Rectal smooth muscle tissue (tissue), 1 donor: Measurements from ENCODE around the gene LFNG.

Experiments
- H3K27ac ChIP-seq: one replicate; pipeline ENCODE4 v1.7.0; 2013; ENCODE audit warnings: low read depth, low read length, inconsistent platforms
- H3K27me3 ChIP-seq: one replicate; pipeline ENCODE4 v1.7.0; 2013; ENCODE audit warnings: low read length; ENCODE audit not compliant: control insufficient read depth, insufficient read depth
- H3K36me3 ChIP-seq: one replicate; pipeline ENCODE4 v1.7.0; 2013; ENCODE audit warnings: low read length; ENCODE audit not compliant: control insufficient read depth, insufficient read depth
- H3K4me1 ChIP-seq: one replicate; pipeline ENCODE4 v1.7.0; 2013; ENCODE audit warnings: low read length; ENCODE audit not compliant: control insufficient read depth, insufficient read depth
- H3K4me3 ChIP-seq: one replicate; pipeline ENCODE4 v1.7.0; 2013; ENCODE audit warnings: low read length
- H3K9ac ChIP-seq: one replicate; pipeline ENCODE4 v1.7.0; 2013; ENCODE audit warnings: low read length

Gene LFNG, protein sequence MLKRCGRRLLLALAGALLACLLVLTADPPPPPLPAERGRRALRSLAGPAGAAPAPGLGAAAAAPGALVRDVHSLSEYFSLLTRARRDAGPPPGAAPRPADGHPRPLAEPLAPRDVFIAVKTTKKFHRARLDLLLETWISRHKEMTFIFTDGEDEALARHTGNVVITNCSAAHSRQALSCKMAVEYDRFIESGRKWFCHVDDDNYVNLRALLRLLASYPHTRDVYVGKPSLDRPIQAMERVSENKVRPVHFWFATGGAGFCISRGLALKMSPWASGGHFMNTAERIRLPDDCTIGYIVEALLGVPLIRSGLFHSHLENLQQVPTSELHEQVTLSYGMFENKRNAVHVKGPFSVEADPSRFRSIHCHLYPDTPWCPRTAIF

DNA sequence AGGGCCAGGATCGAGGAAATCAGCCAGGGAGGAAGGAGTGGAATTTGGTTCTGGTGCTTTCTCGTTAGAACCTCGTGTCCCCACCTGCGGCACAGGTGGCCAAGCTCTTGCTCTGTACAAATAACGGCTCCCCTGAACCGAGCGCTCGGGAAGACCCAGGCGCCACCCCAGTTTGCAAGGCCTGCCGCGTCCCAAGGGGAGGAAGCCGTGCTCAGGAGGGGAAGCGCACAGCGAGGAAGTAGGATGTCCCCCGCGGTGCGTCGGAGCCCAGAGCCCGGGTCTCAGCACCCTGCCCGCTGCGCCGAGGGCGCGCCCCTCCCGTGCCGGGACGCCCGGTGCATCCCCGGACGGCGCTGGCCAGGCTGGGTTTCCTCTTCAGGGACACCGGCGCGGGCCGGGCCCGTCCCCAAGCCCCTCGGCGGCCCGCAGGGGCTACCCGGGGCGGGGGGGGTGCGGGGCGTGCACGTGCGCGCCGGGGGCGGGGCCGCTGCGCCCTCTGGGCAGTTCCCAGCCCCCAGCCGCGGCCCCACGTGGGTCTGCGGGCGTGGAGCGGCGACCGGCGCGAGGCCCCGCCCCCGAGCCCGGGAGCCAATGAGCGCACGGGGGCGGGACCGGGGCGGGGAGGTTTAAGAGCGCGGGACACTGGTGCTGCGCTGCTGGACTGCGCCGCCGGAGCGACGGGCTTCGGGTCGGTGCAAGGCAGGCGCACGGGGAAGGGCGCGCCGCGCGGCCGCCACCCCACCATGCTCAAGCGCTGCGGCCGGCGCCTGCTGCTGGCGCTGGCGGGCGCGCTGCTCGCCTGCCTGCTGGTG lies at the start of gene LFNG:
Gene LFNG (plus strand): TSS at position 656 of the 812 bp plus-strand sequence. CDS start 88 bp downstream, at position 744.
- H3K36me3 ChIP-seq = no peaks in the 10 kb centered on the region
- peaks cover 4% of the 10 kb centered on the region for H3K4me1 ChIP-seq
- H3K4me3 ChIP-seq = peak within 1 kb of the TSS; percentile 81
- no peak within 1 kb of the TSS for H3K9ac ChIP-seq
- no peak within 1 kb of the TSS for H3K27ac ChIP-seq
- peaks cover 21% of the 10 kb centered on the region for H3K27me3 ChIP-seq

DNA sequence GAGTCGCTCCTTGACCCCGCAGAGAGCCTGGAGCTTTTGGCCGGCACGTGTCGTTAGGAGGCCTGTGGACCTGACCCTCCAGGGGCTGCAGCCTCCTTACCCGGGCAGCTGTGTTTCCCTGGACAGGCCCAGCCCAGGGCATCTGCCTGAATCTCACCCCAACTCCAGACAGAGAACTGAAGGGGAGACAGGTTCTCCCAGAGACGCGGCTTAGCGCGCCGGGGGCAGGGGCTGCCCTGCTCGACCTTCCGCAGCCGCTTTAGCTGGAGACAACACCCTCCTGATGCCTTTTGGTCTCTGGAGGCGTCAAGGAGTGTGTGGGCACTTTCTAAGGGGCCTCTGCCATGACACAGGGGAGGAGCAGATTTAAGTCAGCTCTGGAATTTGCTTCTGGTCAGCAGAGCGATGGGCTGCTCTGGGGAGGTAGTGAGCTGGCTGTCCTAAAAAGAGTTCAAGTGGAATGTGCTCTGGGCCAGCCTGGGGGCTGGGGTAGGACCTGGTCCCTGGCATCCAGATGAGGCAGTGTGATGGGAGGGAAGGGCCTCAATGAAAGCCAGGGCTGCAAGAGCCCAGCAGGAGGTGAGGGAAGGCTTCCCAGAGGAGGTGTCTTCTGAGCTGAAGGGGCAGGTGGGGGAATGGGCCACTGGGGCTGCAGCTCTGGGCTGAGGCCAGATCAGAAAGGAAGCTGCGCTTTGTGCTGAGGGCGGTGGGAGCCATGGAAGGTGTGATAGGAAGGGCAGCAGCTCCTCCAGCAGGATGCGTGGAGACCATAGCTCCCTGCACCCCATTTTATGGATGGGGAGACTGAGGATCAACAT lies 49.2 kb upstream of the LFNG start:
- H3K4me3 ChIP-seq = no peak overlapping the region
- H3K4me1 ChIP-seq = no peaks in the 10 kb centered on the region
- no peak overlapping the region for H3K27ac ChIP-seq
- peaks cover 4% of the 10 kb centered on the region for H3K27me3 ChIP-seq
- H3K9ac ChIP-seq = no peak overlapping the region
- no peaks in the 10 kb centered on the region for H3K36me3 ChIP-seq

DNA sequence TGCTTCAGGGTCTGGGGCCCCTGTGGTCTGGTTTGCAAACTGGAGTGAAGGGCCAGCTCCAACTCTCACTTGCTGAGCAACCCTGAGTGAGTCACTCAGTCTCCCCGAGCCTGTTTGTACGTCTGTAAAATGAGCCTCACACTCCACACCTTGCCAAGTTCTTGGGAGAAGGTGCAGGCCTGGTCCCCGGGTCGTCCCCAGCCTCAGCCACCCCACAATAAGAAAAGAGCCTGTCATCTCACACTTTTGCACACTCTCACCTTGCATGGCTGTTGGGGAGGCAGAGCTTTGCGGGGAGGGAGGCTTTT lies 48.6 kb upstream of the LFNG start:
- Histone ChIP-seq H3K9ac (no peak overlapping the region), H3K36me3 (no peaks in the 10 kb centered on the region), H3K27ac (no peak overlapping the region), H3K27me3 (peaks cover 4% of the 10 kb centered on the region), H3K4me3 (no peak overlapping the region), H3K4me1 (no peaks in the 10 kb centered on the region)

DNA sequence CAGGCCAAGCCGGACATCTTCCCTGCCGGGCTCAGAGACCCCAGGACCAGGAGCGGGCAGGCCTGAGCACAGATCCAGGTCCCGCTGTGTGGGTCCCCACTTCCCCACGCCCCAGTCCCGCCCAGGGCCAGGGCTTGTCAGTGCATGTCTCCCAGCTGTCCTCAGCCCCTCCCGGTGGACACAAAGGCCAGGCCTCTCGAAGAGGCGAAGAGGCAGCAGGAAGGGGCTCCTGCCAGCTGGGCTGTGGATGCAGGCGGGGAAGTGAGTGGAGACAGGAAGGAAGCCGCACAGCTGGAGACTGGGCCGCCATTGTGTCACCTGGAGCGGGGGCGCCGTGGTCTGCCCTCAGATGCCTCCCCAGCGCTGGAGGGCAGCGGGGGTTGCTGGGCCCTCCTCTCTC lies 48.2 kb upstream of the LFNG start:
- Histone ChIP-seq H3K36me3 (no peaks in the 10 kb centered on the region), H3K27me3 (peaks cover 4% of the 10 kb centered on the region), H3K4me1 (no peaks in the 10 kb centered on the region), H3K4me3 (no peak overlapping the region), H3K27ac (no peak overlapping the region), H3K9ac (no peak overlapping the region)

DNA sequence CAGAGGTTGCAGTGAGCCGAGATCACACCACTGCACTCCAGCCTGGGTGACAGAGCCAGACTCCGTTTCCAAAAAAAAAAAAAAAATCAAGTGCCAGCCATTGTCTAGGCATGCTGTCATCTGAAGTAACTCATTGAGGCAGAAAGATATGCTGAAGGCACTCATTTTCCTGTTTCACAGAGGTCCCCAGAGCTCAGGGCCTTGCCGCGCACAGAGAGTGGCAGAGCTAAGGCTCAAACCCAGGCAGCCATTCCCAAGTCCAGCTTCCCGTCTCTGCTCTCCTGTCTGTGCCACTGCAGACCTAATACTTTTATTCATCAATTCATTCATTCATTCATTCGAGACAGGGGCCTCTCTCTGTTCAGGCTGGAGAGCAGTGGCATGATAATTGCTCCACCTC lies 46.8 kb upstream of the LFNG start:
- Histone ChIP-seq H3K36me3 (no peaks in the 10 kb centered on the region), H3K27me3 (peaks cover 4% of the 10 kb centered on the region), H3K4me3 (no peak overlapping the region), H3K27ac (no peak overlapping the region), H3K4me1 (no peaks in the 10 kb centered on the region), H3K9ac (no peak overlapping the region)

DNA sequence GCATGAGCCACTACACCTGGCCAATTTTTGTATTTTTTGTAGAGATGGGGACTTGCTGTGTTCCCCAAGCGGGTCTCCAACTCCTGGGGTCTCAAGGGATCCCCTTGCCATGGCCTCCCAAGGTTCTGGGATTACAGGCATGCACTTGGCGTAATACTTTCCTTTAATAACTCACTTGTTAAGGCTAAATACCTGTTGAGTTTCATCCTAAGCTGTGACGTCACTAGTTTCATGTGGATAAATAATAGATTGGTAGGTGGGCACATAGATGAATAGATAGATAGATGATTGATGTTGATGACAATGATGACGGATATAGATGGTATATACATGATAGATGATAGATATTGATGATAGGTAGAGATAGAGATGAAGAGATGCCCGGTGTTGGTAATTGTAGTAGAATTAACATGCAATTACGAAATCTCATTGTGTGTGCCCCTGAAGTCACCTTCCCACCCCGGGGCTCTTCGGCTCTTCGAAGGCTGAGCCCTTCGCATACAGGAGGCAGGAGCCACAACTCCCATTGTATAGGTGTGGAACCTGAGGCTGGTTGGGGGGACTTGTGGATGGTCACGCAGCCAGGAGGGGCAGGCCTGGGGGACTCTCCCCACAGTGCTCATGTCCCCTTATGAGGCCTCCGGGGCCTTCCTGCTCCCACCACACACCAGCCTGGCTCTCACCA lies 45.9 kb upstream of the LFNG start:
- no peak overlapping the region for H3K27ac ChIP-seq
- H3K27me3 ChIP-seq = peaks cover 4% of the 10 kb centered on the region
- H3K9ac ChIP-seq = no peak overlapping the region
- H3K4me1 ChIP-seq = peaks cover 2% of the 10 kb centered on the region
- no peaks in the 10 kb centered on the region for H3K36me3 ChIP-seq
- no peak overlapping the region for H3K4me3 ChIP-seq

DNA sequence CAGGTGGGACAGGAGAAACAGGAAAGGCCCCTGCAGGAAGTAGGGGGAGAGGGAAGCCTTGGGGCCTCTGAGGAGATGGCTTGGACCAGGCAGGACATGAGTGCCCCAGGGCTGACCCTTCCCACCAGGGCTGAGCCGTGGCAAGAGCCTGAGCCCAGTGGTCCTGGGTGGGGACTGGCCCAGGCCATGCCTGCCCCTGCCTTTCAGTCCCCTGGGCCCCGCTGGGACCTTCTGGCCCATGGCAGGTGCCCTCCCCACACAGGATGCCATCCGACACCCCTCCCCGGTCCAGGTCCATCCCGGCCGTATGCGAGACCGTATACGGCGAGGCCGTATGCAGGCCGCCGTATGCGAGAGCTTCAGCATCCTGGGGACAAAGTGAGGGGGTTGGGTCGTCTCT lies 45.4 kb upstream of the LFNG start:
- Histone ChIP-seq H3K9ac (no peak overlapping the region), H3K4me3 (no peak overlapping the region), H3K4me1 (peaks cover 3% of the 10 kb centered on the region), H3K36me3 (no peaks in the 10 kb centered on the region), H3K27ac (no peak overlapping the region), H3K27me3 (peaks cover 4% of the 10 kb centered on the region)

DNA sequence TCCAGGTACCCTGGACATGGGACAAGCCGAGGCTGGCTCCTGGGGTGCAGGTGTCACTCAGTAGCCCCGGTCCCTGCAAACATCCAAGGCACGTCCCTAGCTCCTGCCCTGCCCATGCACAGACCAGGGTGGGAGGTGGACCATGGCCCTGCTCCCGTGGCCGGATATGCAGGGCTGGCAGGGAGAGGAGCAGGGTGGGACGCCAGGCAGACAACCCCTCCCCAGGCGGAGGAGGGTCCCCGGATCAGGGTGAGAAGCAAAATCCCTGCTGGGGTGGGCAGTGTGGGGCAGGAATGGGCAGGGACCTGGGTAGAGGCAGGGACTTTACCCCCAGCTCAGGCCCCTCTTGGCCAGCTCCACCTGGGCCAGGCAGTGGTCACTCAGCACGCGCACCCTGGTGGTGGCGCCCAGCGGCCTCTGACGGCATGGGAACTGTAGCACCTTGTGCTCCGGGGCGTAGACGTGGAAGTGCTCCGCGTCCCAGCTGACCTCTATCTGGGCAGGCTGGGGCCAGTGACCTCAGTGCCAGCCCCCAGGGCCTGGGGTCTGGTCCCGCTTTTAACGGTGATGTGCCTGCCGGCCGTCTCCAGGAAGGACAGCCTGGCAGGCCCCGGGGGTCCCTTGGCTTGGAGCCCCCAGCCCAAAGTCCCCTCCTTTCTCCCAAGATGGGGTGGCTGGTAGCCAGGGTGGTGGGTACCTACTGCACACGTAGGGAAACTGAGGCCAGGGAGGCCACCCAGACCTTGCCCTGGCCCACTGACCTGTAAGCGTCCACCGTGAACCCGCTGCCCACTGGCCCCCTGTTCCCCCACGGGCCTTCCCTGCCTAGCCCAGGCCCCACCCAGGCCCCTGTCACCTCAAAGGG lies 44.5 kb upstream of the LFNG start:
- Histone ChIP-seq H3K27ac (no peak overlapping the region), H3K27me3 (peaks cover 1% of the 10 kb centered on the region), H3K9ac (no peak overlapping the region), H3K4me3 (no peak overlapping the region), H3K36me3 (no peaks in the 10 kb centered on the region), H3K4me1 (peaks cover 3% of the 10 kb centered on the region)

DNA sequence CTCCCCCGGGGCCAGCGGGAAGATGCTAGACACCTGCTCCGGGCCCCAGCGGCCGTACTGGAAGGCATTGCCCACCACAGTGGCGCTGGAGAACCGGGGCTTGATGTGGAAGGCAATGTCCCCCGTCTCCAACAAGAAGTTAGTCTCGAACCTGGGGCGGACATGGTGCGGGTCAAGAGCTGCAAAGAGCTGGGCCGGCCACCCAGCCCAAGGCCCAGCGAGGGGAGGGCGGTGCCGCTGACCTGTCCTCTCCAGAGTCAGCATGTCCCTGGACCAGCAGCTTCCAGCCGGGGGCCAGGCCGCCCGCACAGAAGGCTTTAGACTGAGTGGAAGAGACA lies 43.9 kb upstream of the LFNG start:
- Histone ChIP-seq H3K4me3 (no peak overlapping the region), H3K9ac (no peak overlapping the region), H3K4me1 (peaks cover 3% of the 10 kb centered on the region), H3K27ac (no peak overlapping the region), H3K27me3 (no peaks in the 10 kb centered on the region), H3K36me3 (no peaks in the 10 kb centered on the region)

DNA sequence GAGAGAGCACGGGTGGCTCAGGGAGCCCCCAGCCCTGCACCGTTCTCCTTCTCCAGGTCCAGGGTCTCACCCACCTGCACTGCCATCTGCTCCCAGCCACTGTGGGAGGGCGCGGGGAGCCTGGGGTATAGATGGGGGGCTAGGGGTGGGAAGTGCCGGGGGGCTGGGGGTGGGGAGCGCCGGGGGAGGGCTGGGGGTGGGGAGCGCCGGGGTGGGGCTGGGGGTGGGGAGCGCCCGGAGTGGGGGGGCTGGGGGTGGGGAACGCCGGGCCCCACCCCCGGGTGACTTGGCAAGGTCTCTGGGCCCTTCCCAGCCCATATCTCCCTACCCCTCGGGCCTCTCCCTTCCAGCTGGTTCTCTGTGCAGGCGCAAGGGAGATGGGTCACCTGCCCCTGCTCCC lies 43.3 kb upstream of the LFNG start, which contains the start of gene GRIFIN:
Gene GRIFIN (minus strand): TSS at position 101 of the 400 bp plus-strand sequence. CDS start 15 bp downstream, at position 86.
- H3K9ac ChIP-seq = no peak within 1 kb of the TSS
- H3K4me1 ChIP-seq = peaks cover 3% of the 10 kb centered on the region
- no peak within 1 kb of the TSS for H3K4me3 ChIP-seq
- H3K27ac ChIP-seq = no peak within 1 kb of the TSS
- H3K36me3 ChIP-seq = no peaks in the 10 kb centered on the region
- H3K27me3 ChIP-seq = no peaks in the 10 kb centered on the region

DNA sequence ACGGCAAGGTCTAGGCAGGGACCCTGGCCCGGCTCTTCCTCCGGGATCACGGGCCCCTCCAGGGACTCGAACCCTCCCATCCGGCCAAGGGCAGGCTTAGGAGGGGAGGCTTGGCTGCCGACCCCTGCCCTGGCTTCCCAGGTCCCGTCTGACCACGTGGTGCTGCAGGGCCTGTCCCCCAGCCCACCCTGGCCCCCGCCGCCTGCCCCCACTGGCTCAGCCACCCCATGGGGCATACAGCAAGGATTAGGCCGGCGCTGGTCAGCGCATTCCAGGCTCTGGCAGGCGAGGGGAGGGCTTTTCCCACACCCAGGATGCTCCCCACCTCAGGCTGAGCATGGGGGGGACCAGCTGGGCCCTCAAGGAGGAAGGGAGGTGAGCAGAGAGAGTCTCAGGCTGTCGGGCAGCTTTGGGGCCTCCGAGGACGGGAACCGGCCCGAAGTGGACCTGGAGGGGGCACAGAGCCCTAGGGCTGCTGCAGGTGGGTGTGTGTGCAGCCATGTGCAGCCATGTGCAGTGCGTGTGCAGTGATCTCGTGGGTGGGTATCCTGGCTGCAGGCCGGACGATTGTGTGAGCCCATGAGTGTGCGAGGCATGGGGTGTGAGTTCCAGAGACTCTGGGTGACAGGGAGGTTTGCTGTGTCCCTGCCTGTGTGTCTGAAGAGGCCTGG lies 42.7 kb upstream of the LFNG start:
- Histone ChIP-seq H3K27me3 (no peaks in the 10 kb centered on the region), H3K27ac (no peak overlapping the region), H3K9ac (no peak overlapping the region)

More for the DNA sequence above, 42.7 kb upstream of the LFNG start:
- Histone ChIP-seq H3K4me3 (no peak overlapping the region), H3K4me1 (peaks cover 3% of the 10 kb centered on the region), H3K36me3 (no peaks in the 10 kb centered on the region)
